GM23248 (cell line): ENCODE measurements around the gene LRRIQ1.

ENCODE experiments used
- EZH2 ChIP-seq: fragments of 200-600 bp; sonication (generic); IDR thresholded peaks from 2 replicates; pipeline ENCODE4 v1.6.1; 2018; ENCODE audit warnings: antibody characterized with exemption, mild to moderate bottlenecking; ENCODE audit not compliant: insufficient read depth, poor library complexity, severe bottlenecking
- EZH2phosphoT487 ChIP-seq: fragments of 200-600 bp; sonication (generic); IDR thresholded peaks from 2 replicates; pipeline ENCODE4 v1.6.1; 2018; ENCODE audit warnings: antibody characterized with exemption, moderate library complexity, mild to moderate bottlenecking, low read depth; ENCODE audit not compliant: insufficient read depth

DNA sequence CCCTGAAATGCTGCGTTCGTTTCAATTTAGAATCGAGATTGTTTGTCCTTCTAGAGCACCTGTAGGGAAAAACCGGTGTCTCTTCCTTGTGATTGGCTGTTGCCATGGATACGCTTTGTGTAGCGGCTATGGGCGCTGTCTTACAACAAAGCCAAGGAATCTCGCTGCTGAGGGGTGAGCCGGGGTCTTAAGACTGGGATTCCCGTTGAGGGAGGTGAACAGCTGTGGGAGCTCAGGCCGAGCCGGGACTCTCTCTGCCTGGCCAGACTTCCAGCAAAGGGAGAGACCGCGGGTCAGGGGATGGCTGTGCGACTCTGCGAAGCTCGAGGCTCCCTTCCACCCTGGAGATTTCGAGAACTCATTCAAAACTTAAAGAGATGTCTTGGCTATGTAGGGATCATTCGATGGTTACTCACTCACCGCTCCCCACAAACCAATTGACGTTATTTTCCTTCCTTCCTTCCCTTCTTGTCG is at the start of gene LRRIQ1, which contains the start of gene TSPAN19:
- TF ChIP-seq EZH2: no peak
- TF ChIP-seq EZH2phosphoT487: no peak
